ENCODE measurements around the gene YARS2. TPM values are rescaled to one million over a fixed set of nuclear protein-coding genes. Genes with fewer than 3 reads are reported as not detected.

YARS2 gene
- total RNA-seq, 1 donor from 2014 or later = 18.5 TPM

DNA sequence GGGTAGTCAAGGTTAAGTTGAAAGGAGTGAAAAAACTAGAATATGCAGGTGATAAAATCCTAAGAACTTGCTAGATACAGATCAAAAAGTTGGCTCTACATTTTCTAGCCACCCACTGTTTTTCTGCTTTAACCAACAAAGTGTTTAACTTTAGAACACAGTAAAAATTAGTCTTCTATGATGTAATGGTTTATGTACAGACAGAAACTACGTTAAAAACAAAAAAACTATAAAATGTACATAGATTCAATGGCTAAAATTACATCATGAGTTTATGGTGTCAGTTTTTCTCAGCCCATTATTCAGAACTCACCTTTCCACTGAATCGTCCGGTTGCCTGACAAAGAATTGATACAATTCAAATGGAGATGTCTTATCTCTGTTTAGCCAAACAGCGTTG lies 2.1 kb downstream of the YARS2 start:
- H3K36me3 ChIP-seq = peaks cover 55% of the 10 kb centered on the region

DNA sequence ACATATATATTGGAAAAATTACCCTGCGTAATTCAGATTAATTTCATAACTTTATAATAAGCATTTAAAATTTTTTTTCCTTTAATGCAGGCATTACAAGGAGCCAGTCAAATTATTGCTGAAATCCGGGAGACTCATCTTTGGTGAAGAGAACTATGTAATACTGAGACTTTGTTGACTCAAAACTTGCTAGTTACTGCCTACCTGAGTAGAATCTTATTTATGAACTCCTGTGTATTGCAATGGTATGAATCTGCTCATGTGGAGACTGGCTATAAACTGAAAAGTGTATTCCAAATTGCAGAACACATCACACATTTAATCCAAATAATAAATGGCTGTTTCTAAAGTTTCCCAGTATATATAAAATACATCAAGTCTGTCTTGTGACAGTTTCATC lies 12.4 kb downstream of the YARS2 start:
- no peak for ATAC-seq
- TF ChIP-seq, protein P1, sequence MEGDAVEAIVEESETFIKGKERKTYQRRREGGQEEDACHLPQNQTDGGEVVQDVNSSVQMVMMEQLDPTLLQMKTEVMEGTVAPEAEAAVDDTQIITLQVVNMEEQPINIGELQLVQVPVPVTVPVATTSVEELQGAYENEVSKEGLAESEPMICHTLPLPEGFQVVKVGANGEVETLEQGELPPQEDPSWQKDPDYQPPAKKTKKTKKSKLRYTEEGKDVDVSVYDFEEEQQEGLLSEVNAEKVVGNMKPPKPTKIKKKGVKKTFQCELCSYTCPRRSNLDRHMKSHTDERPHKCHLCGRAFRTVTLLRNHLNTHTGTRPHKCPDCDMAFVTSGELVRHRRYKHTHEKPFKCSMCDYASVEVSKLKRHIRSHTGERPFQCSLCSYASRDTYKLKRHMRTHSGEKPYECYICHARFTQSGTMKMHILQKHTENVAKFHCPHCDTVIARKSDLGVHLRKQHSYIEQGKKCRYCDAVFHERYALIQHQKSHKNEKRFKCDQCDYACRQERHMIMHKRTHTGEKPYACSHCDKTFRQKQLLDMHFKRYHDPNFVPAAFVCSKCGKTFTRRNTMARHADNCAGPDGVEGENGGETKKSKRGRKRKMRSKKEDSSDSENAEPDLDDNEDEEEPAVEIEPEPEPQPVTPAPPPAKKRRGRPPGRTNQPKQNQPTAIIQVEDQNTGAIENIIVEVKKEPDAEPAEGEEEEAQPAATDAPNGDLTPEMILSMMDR (IDR thresholded peaks at IDR 0.05) = no peak
- H3K36me3 ChIP-seq = peaks cover 100% of the 10 kb centered on the region
- no peaks in the 10 kb centered on the region for H3K4me1 ChIP-seq
- no peaks in the 10 kb centered on the region for H3K27me3 ChIP-seq (ENCODE audit: low read depth)
- DNase-seq = no peak
- H3K4me3 ChIP-seq = no peak overlapping the region
- no peak overlapping the region for H3K27ac ChIP-seq
- intact Hi-C loops (cut with DNase I) = no loop called here
- H3K9me3 ChIP-seq = no peaks in the 10 kb centered on the region

More for the DNA sequence above, 2.1 kb downstream of the YARS2 start:
- no peaks in the 10 kb centered on the region for H3K27me3 ChIP-seq (ENCODE audit: low read depth)
- DNase-seq (no peak), ATAC-seq (no peak)
- intact Hi-C loops (cut with DNase I) = no loop called here
- no peak overlapping the region for H3K27ac ChIP-seq
- peak overlapping the region; percentile 87 for H3K4me3 ChIP-seq
- no peaks in the 10 kb centered on the region for H3K9me3 ChIP-seq
- TF ChIP-seq, protein P1 (IDR thresholded peaks at IDR 0.05) = no peak
- peaks cover 14% of the 10 kb centered on the region for H3K4me1 ChIP-seq

DNA sequence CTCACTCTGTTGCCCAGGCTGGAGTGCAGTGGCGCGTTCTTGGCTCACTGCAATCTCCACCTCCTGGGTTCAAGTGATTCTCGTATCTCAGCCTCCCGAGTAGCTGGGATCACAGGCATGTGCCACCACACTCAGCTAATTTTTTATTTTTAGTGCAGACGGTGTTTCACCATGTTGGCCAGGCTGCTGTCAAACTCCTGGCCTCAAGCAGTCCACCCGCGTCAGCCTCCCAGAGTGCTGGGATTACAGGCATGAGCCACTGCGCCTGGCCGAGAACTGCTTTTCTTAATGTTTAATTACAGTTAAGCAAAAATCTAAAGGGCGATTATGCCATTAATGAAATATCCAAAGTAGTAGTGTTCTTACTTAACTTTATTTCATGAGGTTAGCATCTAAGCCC lies 13.6 kb downstream of the YARS2 start:
- ATAC-seq = no peak
- no peaks in the 10 kb centered on the region for H3K4me1 ChIP-seq
- no peak overlapping the region for H3K4me3 ChIP-seq
- peaks cover 100% of the 10 kb centered on the region for H3K36me3 ChIP-seq
- H3K27me3 ChIP-seq (ENCODE audit: low read depth) = no peaks in the 10 kb centered on the region
- no peak overlapping the region for H3K27ac ChIP-seq
- DNase-seq = no peak
- no peaks in the 10 kb centered on the region for H3K9me3 ChIP-seq
- TF ChIP-seq, protein P1 (IDR thresholded peaks at IDR 0.05) = no peak
- intact Hi-C loops (cut with DNase I) = no loop called here

DNA sequence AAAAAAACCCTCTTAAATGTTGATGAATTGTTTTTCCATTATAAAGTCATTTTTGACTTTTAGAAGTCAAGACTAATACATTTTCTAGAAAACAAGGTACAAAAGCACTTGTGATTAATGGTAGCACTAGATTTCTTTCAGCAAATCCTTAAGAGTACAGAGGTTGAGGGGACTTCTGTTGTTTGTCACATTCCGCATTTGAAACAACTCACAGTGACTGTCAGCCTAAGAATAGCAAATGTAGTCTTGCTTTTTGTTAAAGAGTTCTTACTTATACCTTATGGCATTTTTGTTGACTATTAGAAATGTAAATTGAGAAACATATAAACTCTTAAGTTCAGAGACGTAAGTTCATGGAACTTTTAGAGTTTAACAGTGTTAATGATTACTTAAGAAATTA lies 16.4 kb downstream of the YARS2 start:
- Histone ChIP-seq H3K36me3 (peaks cover 100% of the 10 kb centered on the region), H3K4me3 (no peak overlapping the region), H3K27me3 (ENCODE audit: low read depth) (no peaks in the 10 kb centered on the region), H3K27ac (no peak overlapping the region), H3K4me1 (no peaks in the 10 kb centered on the region), H3K9me3 (no peaks in the 10 kb centered on the region)
- no peak for DNase-seq
- TF ChIP-seq, protein P1 (IDR thresholded peaks at IDR 0.05) = no peak
- no peak for ATAC-seq
- intact Hi-C loops (cut with DNase I) = no loop called here

DNA sequence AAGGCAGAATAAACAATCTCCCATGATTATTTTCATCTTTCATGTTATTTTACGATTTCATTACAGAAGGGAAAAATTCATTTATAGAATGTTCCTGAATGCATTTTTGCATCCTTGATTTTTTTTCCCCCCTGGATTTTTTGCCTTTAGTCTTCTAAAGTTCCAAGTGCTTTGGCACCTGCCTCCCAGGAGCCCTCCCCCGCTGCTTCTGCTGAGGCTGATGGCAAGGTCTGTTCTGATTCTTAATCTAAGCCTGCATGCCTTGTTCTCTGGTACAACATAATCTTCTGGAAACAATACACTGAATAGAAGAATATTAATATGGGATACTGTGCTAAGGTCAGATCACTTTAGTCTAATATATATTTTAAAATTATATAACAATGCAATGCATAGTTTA lies 18.0 kb downstream of the YARS2 start:
- TF ChIP-seq, protein P1 (IDR thresholded peaks at IDR 0.05) = no peak
- Histone ChIP-seq H3K27me3 (ENCODE audit: low read depth) (no peaks in the 10 kb centered on the region), H3K4me3 (no peak overlapping the region), H3K4me1 (no peaks in the 10 kb centered on the region), H3K36me3 (peaks cover 98% of the 10 kb centered on the region), H3K27ac (no peak overlapping the region), H3K9me3 (no peaks in the 10 kb centered on the region)
- no peak for DNase-seq
- intact Hi-C loops (cut with DNase I) = no loop called here
- ATAC-seq = no peak

DNA sequence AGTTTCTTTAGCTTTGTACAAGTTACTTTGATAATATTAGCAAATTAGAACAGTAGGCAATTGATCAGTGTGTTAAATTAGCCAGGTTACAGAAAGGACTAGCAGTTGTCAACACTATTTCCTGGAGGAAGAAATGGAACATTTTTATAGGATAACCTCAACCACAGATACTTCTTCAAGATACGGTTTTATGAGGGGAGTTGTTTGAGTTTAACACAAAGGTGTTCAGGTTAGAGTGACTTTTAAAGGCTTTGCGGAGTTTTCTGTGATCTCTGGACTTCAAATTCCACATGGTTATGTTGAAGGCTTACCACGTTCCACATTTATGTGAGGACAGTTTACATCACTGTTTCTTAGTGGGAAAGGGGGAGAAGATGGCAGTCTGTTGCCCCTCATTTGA lies 19.3 kb downstream of the YARS2 start:
- Histone ChIP-seq H3K4me3 (no peak overlapping the region), H3K27ac (no peak overlapping the region), H3K36me3 (peaks cover 98% of the 10 kb centered on the region), H3K27me3 (ENCODE audit: low read depth) (no peaks in the 10 kb centered on the region), H3K9me3 (no peaks in the 10 kb centered on the region), H3K4me1 (no peaks in the 10 kb centered on the region)
- no peak for DNase-seq
- intact Hi-C loops (cut with DNase I) = no loop called here
- ATAC-seq = no peak
- TF ChIP-seq, protein P1 (IDR thresholded peaks at IDR 0.05) = no peak
